HG03135 (cell line): ENCODE data around the gene KCNIP2.
"Not testable (repeated sequence)": the region's sequence is repeated elsewhere in the genome, so short reads cannot be mapped to it uniquely, and the experiment has no call there.

ENCODE experiments used
- ATAC-seq: cut with Tn5 transposase; IDR thresholded peaks from one replicate; pipeline ENCODE4 v1.9.1; 2021; ENCODE audit warnings: mild to moderate bottlenecking, moderate library complexity; ENCODE audit not compliant: unreplicated experiment

KCNIP2 gene

GRCh38 chr10:101828766-101829551 is 14.6 kb downstream of the KCNIP2 start:
- no peak for ATAC-seq

- ATAC-seq, result no peak
These were observed 15.5 kb downstream of the KCNIP2 start for GRCh38 chr10:101827919-101828600.

- ATAC-seq, result no peak
These were observed 16.7 kb downstream of the KCNIP2 start for GRCh38 chr10:101826852-101827434.

GRCh38 chr10:101824736-101825135 is 18.9 kb downstream of the KCNIP2 start:
- ATAC-seq, result no peak

GRCh38 chr10:101818872-101819633 is 24.5 kb downstream of the KCNIP2 start:
- peak; percentile 11 for ATAC-seq

GRCh38 chr10:101818119-101818871 is 25.3 kb downstream of the KCNIP2 start, which contains the start of gene OGA:
Gene OGA, minus strand, starts transcription at chr10:101818444. Its CDS starts 422 bp downstream, at chr10:101818022.
- peak; percentile 85 for ATAC-seq

GRCh38 chr10:101817337-101818118 is 26.1 kb downstream of the KCNIP2 start:
- peak; percentile 6 for ATAC-seq

- no peak for ATAC-seq
These were observed 26.7 kb downstream of the KCNIP2 start for GRCh38 chr10:101816913-101817336.

GRCh38 chr10:101816376-101816775 is 27.2 kb downstream of the KCNIP2 start:
- no peak for ATAC-seq

- no peak for ATAC-seq
These were observed 29.0 kb downstream of the KCNIP2 start for GRCh38 chr10:101814466-101815071.

- no peak for ATAC-seq
These were observed 31.0 kb downstream of the KCNIP2 start for GRCh38 chr10:101812606-101813005.

GRCh38 chr10:101807158-101807557 is 36.4 kb downstream of the KCNIP2 start:
- ATAC-seq, result no peak

GRCh38 chr10:101803511-101803910 is 40.1 kb downstream of the KCNIP2 start:
- no peak for ATAC-seq

- ATAC-seq, result no peak
These were observed 46.1 kb downstream of the KCNIP2 start for GRCh38 chr10:101797403-101798059.

- ATAC-seq, result no peak
These were observed 50.1 kb downstream of the KCNIP2 start for GRCh38 chr10:101793526-101793925.

GRCh38 chr10:101789686-101790085 is 53.9 kb downstream of the KCNIP2 start:
- no peak for ATAC-seq

- not testable (repeated sequence) for ATAC-seq
These were observed 54.4 kb downstream of the KCNIP2 start for GRCh38 chr10:101789231-101789630.

GRCh38 chr10:101785801-101786200 is 57.8 kb downstream of the KCNIP2 start:
- no peak for ATAC-seq

GRCh38 chr10:101784558-101784957 is 59.0 kb downstream of the KCNIP2 start:
- ATAC-seq, result no peak
